Endothelial cell (in vitro differentiated cells): ENCODE results near the gene KIF6. TPM values are rescaled to one million over a fixed set of nuclear protein-coding genes. Genes with fewer than 3 reads are reported as not detected.

Experiments
- DNase-seq: peaks from one replicate; pipeline ENCODE4 v3.0.0; 2021; ENCODE audit warnings: low spot score
- H3K27ac Mint-ChIP-seq: one replicate; pipeline ENCODE4 v1.8.0; 2021; ENCODE audit warnings: mixed read lengths, inconsistent platforms; ENCODE audit not compliant: unreplicated experiment
- H3K27me3 Mint-ChIP-seq: one replicate; pipeline ENCODE4 v1.8.0; 2021; ENCODE audit warnings: mild to moderate bottlenecking, moderate library complexity, mixed read lengths, inconsistent platforms; ENCODE audit not compliant: unreplicated experiment
- H3K36me3 Mint-ChIP-seq: one replicate; pipeline ENCODE4 v1.8.0; 2021; ENCODE audit warnings: mild to moderate bottlenecking, low read depth, mixed read lengths, inconsistent platforms; ENCODE audit not compliant: unreplicated experiment
- H3K4me1 Mint-ChIP-seq: one replicate; pipeline ENCODE4 v1.8.0; 2021; ENCODE audit warnings: mild to moderate bottlenecking, mixed read lengths, inconsistent platforms; ENCODE audit not compliant: unreplicated experiment
- H3K4me3 Mint-ChIP-seq: one replicate; pipeline ENCODE4 v1.8.0; 2021; ENCODE audit warnings: mild to moderate bottlenecking, mixed read lengths, inconsistent platforms; ENCODE audit not compliant: unreplicated experiment
- H3K9me3 Mint-ChIP-seq: one replicate; pipeline ENCODE4 v1.8.0; 2021; ENCODE audit warnings: mixed read lengths, inconsistent platforms; ENCODE audit not compliant: unreplicated experiment
- total RNA-seq: library from RNA; stranded (reverse); fragmentation: NEBNext Ultra II Directional; extraction: Animal tissue kit (Norgen Biotek cat#: 25700); gene quantifications from one replicate; pipeline ENCODE4 v1.2.1, GENCODE V29; 2021; ENCODE audit not compliant: unreplicated experiment
- TF ChIP-seq, protein P1 (sequence below): fragments of 200-600 bp; sonication (generic); IDR thresholded peaks from one replicate; pipeline ENCODE4 v1.5.0; 2021; ENCODE audit warnings: antibody characterized with exemption; ENCODE audit not compliant: unreplicated experiment

KIF6 gene
- total RNA-seq, 1 donor from 2014 or later: 0.46 TPM

DNA sequence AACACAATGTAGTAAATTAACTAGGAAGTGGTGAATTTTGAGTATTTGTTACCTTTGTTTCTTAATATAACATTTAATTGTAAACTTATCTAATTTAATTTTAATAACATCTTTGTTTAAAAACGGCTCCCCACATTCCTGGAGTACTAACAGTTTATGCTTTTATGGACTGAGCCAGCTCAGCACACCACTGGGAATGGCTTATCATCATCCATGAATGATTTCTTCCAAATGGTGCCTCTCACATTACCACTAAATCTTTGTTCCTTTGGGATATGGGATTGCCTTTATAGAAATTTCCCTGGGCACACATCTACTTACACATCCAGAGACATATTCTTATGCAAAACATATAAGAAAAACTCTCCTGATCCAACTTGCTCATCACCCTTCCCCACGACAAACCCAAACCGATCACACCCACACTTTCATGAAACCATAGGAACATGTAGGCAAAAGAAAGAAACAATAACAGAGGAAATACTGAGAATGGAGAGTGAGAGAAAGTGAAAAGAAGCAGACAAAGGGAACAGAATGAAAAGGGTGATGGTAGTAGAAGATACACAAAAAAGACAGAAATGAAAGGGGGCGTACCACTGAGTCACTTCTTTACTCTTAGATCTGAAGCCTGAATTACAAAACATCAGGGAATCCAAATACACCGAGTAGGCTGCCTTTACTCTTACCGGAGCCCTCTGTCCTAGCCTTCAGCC, 344.2 kb downstream of the KIF6 start:
- no peaks in the 10 kb centered on the region for H3K36me3 Mint-ChIP-seq

DNA sequence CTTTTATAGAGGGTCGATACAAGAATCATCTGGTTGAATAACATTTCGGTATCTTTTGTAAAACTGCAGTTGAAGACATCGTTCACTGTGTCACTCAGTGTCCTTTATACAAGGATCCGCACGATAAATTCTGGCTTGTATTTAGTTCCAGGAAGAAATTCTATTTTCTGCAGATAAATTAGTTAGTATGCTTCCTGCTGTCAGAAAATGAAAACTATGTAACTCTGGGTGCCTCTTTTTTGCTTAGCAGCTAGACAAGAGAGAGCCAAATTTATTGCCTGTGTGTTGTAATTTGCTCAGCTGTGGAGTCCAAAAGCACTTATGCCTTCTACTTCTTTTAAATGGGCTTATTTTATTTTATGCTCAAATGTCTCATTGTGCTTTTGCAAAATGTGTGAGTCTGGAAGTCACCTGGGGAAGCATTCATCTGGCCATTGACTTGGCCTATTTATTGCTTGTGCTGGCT, 346.2 kb downstream of the KIF6 start:
- no peaks in the 10 kb centered on the region for H3K9me3 Mint-ChIP-seq
- no peaks in the 10 kb centered on the region for H3K27me3 Mint-ChIP-seq
- no peaks in the 10 kb centered on the region for H3K36me3 Mint-ChIP-seq
- no peaks in the 10 kb centered on the region for H3K4me1 Mint-ChIP-seq
- DNase-seq: no peak
- H3K4me3 Mint-ChIP-seq: no peak overlapping the region
- no peak overlapping the region for H3K27ac Mint-ChIP-seq
- TF ChIP-seq, protein P1, sequence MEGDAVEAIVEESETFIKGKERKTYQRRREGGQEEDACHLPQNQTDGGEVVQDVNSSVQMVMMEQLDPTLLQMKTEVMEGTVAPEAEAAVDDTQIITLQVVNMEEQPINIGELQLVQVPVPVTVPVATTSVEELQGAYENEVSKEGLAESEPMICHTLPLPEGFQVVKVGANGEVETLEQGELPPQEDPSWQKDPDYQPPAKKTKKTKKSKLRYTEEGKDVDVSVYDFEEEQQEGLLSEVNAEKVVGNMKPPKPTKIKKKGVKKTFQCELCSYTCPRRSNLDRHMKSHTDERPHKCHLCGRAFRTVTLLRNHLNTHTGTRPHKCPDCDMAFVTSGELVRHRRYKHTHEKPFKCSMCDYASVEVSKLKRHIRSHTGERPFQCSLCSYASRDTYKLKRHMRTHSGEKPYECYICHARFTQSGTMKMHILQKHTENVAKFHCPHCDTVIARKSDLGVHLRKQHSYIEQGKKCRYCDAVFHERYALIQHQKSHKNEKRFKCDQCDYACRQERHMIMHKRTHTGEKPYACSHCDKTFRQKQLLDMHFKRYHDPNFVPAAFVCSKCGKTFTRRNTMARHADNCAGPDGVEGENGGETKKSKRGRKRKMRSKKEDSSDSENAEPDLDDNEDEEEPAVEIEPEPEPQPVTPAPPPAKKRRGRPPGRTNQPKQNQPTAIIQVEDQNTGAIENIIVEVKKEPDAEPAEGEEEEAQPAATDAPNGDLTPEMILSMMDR: no peak

More for the DNA sequence above, 344.2 kb downstream of the KIF6 start:
- Mint-ChIP-seq H3K4me1 (no peaks in the 10 kb centered on the region), H3K4me3 (no peak overlapping the region), H3K27ac (no peak overlapping the region), H3K9me3 (no peaks in the 10 kb centered on the region), H3K27me3 (no peaks in the 10 kb centered on the region)
- DNase-seq: no peak
- TF ChIP-seq, protein P1: no peak

DNA sequence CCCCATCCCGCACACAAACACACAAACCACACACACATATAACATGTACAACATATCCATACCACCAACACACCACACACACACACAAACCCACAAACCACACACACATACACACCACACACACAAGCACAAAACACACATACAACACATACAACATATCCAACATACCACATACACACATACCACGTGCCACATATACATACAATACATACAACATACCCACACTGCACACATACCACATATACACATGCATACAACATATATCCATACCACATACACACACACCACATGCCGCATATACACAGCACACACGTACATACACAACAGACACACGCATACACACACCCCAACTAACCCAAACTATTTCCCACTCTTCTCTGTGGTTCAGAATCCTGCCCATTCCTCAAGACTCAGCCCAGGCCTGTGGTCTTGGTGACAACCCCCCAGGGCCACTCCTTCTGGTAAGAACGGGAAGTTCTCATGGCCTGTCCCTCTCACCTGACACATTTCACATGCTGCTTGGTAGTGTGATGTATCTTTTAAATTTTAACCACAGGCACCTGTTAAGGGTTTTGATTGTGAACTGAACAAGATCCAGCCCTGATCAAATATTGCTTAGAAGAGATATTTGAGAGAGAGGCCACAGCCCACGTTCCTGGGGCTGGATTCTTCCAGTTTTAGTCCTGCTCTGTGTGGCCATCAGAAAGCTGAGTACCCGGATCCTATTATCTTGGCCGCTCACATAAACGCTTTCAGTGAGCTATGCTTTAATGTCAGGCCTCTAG, 346.8 kb downstream of the KIF6 start:
- H3K4me1 Mint-ChIP-seq: no peaks in the 10 kb centered on the region
- no peaks in the 10 kb centered on the region for H3K36me3 Mint-ChIP-seq
- H3K27ac Mint-ChIP-seq: no peak overlapping the region
- no peak overlapping the region for H3K4me3 Mint-ChIP-seq
- H3K27me3 Mint-ChIP-seq: no peaks in the 10 kb centered on the region
- TF ChIP-seq, protein P1: no peak
- H3K9me3 Mint-ChIP-seq: no peaks in the 10 kb centered on the region
- DNase-seq: no peak

DNA sequence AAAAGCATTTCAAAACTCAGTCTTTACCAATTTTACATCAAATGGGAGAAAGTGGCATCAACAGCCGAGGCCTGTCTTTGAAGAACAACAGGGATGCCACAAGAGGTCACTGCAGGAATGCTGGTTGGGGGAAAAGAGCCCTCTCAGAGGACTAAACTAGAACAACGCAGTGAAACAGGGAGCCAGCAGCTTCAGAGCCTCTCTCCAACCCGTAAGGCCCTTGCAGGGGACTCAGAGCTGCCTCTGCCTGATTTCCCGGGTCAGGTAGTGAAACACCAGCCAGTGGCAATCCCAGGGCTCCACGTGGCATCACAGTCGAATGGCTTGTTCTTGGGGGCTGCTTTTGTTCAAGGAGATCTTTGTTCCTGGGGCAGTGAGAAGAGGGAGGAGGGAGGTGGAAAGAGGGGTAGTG, 347.7 kb downstream of the KIF6 start:
- Mint-ChIP-seq H3K27ac (no peak overlapping the region), H3K4me1 (no peaks in the 10 kb centered on the region), H3K4me3 (no peak overlapping the region), H3K9me3 (no peaks in the 10 kb centered on the region), H3K36me3 (no peaks in the 10 kb centered on the region), H3K27me3 (no peaks in the 10 kb centered on the region)
- peak; percentile 66 for DNase-seq
- TF ChIP-seq, protein P1: no peak

DNA sequence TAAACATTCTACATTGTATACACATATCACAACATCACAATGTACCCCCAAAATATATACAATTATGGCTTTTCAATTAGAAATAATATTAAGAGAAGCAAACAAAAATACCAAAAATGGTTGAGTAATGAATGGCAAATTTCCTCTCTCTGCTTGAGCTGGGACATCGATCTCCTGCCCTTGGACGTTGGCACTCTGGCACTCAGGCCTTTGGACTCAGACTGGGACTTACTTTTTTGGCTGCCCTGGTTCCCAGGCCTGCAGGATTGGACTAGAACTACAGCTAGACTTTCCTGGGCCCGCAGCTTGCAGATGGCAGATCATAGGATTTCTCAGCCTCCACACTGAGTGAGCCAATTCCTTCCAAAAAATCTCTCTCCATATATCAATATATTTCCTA, 349.8 kb downstream of the KIF6 start:
- Mint-ChIP-seq H3K27me3 (no peaks in the 10 kb centered on the region), H3K9me3 (no peaks in the 10 kb centered on the region), H3K4me3 (no peak overlapping the region), H3K27ac (no peak overlapping the region), H3K36me3 (peaks cover 4% of the 10 kb centered on the region), H3K4me1 (no peaks in the 10 kb centered on the region)
- TF ChIP-seq, protein P1: no peak
- no peak for DNase-seq
